Fibroblast of lung (primary cell): ENCODE results near the gene HNF1B. TPM values are rescaled to one million over a fixed set of nuclear protein-coding genes. Genes with fewer than 3 reads are reported as not detected.

ENCODE experiments used
- DNase-seq, 2 donors: peaks; one replicate each; pipeline versions ENCODE4 v3.0.0 to v3.0.0-alpha.2; 2010; ENCODE audit warnings: low read depth in 2 of 2
- H2AFZ ChIP-seq: 2 replicates; pipeline ENCODE4 v1.5.1; 2012; ENCODE audit warnings: low read length, control low read depth, inconsistent platforms
- H3K27ac ChIP-seq: 2 replicates; pipeline ENCODE4 v1.5.1; 2011; ENCODE audit warnings: low read length, control low read depth; ENCODE audit not compliant: insufficient read depth
- H3K27me3 ChIP-seq: 2 replicates; pipeline ENCODE4 v1.5.1; 2011; ENCODE audit warnings: mild to moderate bottlenecking, low read length; ENCODE audit not compliant: control insufficient read depth, insufficient read depth
- H3K36me3 ChIP-seq: 2 replicates; pipeline ENCODE4 v1.5.1; 2011; ENCODE audit warnings: low read length; ENCODE audit not compliant: control insufficient read depth, insufficient read depth
- H3K4me1 ChIP-seq: 2 replicates; pipeline ENCODE4 v1.5.1; 2011; ENCODE audit warnings: low read length; ENCODE audit not compliant: control insufficient read depth, insufficient read depth; ENCODE audit errors: extremely low read depth
- H3K4me2 ChIP-seq: 2 replicates; pipeline ENCODE4 v1.5.1; 2011; ENCODE audit warnings: low read length, control low read depth; ENCODE audit not compliant: insufficient read depth; ENCODE audit errors: extremely low read depth
- H3K4me3 ChIP-seq, 4 experiments: fragments of 200-600 bp in 1 of 4; sonication (generic) in 1 of 4; replicated peaks in 1 of 4; 2 replicates each; pipeline ENCODE4 v1.5.1; 2011 to 2016; ENCODE audit warnings: low read length in 4 of 4, low read depth in 3 of 4, mild to moderate bottlenecking in 3 of 4, control low read depth in 2 of 4, inconsistent platforms in 1 of 4, mixed read lengths in 1 of 4; ENCODE audit not compliant: insufficient read depth in 1 of 4; ENCODE audit errors: control extremely low read depth in 1 of 4
- H3K79me2 ChIP-seq: 2 replicates; pipeline ENCODE4 v1.5.1; 2012; ENCODE audit warnings: mild to moderate bottlenecking, low read length, inconsistent platforms; ENCODE audit not compliant: control insufficient read depth, insufficient read depth
- H3K9ac ChIP-seq: 2 replicates; pipeline ENCODE4 v1.5.1; 2011; ENCODE audit warnings: mild to moderate bottlenecking, low read length, control low read depth; ENCODE audit not compliant: insufficient read depth
- H3K9me3 ChIP-seq: 2 replicates; pipeline ENCODE4 v1.5.1; 2012; ENCODE audit warnings: low read depth, low read length; ENCODE audit not compliant: control insufficient read depth, insufficient read depth
- H4K20me1 ChIP-seq: 2 replicates; pipeline ENCODE4 v1.5.1; 2011; ENCODE audit warnings: low read length; ENCODE audit not compliant: control insufficient read depth, insufficient read depth; ENCODE audit errors: extremely low read depth
- EZH2 ChIP-seq: IDR thresholded peaks from 2 replicates; pipeline ENCODE4 v1.5.1; 2012; ENCODE audit warnings: low read length, control low read depth, mild to moderate bottlenecking; ENCODE audit errors: missing control alignments
- polyA plus RNA-seq, 2 donors: library from polyadenylated mRNA; depleted of rRNA in 1 of 2; stranded (reverse) in 1 of 2; unstranded in 1 of 2; fragments of >200 nt; gene quantifications; 2 replicates each; pipeline ENCODE4 v1.2.1, GENCODE V29; 2011 to 2012; ENCODE audit warnings: missing spikeins in 1 of 2
- total RNA-seq: library from RNA; depleted of rRNA; stranded (reverse); fragments of >200 nt; gene quantifications from 2 replicates; pipeline ENCODE4 v1.2.1, GENCODE V29; 2014
- TF ChIP-seq, protein P1 (sequence below), 2 donors: IDR thresholded peaks in 1 of 2; conservative IDR thresholded peaks in 1 of 2; 1 replicate in 1 of 2; 2 replicates in 1 of 2; pipeline ENCODE4 v1.5.1; 2011 to 2012; ENCODE audit warnings: low read length in 2 of 2, control low read depth in 1 of 2, inconsistent platforms in 1 of 2, low read depth in 1 of 2, mild to moderate bottlenecking in 1 of 2

The HNF1B gene
- total and polyA plus RNA-seq, 2 donors (not counting 1 experiment from before 2014, with no cell fraction given), result not detected

DNA sequence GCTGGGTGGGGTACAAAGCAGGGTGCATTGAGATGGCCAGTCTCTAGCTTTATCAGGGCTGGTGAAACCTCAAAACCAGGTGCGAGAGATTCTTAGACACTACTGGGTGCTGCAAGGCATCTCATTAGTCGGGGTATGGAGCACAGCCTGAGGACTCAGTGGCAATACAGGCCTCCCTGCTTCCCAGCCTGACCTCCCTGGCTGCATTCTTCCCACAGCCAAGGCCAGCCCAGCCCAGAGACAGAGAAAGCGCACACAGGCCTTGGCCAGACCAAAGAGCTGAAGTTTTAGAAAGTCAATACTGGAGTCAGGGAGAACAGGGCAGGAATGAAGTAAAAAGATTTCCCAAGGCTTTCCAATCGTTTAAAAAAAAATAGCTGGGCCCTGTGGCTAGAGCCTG is 12.5 kb downstream of the HNF1B start:
- Histone ChIP-seq H2AFZ (no peak overlapping the region), H3K4me2 (no peak overlapping the region), H3K4me3 (no peak overlapping the region), H3K27ac (no peak overlapping the region), H3K79me2 (no peaks in the 10 kb centered on the region), H3K4me1 (no peaks in the 10 kb centered on the region), H3K27me3 (peaks cover 21% of the 10 kb centered on the region), H3K9me3 (no peaks in the 10 kb centered on the region), H3K36me3 (no peaks in the 10 kb centered on the region), H4K20me1 (no peaks in the 10 kb centered on the region), H3K9ac (no peak overlapping the region)
- no peak for DNase-seq
- TF ChIP-seq EZH2, result no peak
- TF ChIP-seq, protein P1, sequence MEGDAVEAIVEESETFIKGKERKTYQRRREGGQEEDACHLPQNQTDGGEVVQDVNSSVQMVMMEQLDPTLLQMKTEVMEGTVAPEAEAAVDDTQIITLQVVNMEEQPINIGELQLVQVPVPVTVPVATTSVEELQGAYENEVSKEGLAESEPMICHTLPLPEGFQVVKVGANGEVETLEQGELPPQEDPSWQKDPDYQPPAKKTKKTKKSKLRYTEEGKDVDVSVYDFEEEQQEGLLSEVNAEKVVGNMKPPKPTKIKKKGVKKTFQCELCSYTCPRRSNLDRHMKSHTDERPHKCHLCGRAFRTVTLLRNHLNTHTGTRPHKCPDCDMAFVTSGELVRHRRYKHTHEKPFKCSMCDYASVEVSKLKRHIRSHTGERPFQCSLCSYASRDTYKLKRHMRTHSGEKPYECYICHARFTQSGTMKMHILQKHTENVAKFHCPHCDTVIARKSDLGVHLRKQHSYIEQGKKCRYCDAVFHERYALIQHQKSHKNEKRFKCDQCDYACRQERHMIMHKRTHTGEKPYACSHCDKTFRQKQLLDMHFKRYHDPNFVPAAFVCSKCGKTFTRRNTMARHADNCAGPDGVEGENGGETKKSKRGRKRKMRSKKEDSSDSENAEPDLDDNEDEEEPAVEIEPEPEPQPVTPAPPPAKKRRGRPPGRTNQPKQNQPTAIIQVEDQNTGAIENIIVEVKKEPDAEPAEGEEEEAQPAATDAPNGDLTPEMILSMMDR (conservative IDR thresholded peaks at IDR 0.05 in 1 of 2, IDR thresholded peaks at IDR 0.05 in 1 of 2; ENCODE audit: low read depth in 1 of 2, low read length in 2 of 2), result no peak

DNA sequence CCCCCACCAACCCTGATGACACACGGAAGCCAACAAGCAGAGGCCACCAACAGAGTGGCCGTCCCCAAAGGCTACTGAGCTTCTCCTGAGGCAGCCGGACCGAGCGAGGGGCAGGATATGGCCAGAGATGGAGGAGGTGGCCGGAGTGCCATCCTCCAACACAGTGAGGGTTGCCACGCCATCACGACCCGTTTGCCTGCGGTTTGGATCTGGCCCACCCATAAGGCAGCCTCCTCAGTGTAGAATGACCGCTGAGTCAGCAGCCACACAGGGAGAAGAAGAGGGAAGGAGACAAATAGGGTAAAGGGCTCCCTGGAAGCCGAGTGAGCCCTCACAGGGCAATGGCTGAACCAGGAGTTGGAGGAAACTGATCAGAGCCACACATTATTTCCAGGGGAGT is 13.8 kb downstream of the HNF1B start:
- Histone ChIP-seq H3K36me3 (no peaks in the 10 kb centered on the region), H3K27ac (no peak overlapping the region), H2AFZ (no peak overlapping the region), H3K27me3 (peaks cover 17% of the 10 kb centered on the region), H3K4me3 (no peak overlapping the region), H4K20me1 (no peaks in the 10 kb centered on the region), H3K9ac (no peak overlapping the region), H3K4me1 (no peaks in the 10 kb centered on the region), H3K9me3 (no peaks in the 10 kb centered on the region), H3K79me2 (no peaks in the 10 kb centered on the region), H3K4me2 (no peak overlapping the region)
- TF ChIP-seq EZH2, result no peak
- TF ChIP-seq, protein P1 (conservative IDR thresholded peaks at IDR 0.05 in 1 of 2, IDR thresholded peaks at IDR 0.05 in 1 of 2; ENCODE audit: low read depth in 1 of 2, low read length in 2 of 2), result no peak
- DNase-seq, result no peak

DNA sequence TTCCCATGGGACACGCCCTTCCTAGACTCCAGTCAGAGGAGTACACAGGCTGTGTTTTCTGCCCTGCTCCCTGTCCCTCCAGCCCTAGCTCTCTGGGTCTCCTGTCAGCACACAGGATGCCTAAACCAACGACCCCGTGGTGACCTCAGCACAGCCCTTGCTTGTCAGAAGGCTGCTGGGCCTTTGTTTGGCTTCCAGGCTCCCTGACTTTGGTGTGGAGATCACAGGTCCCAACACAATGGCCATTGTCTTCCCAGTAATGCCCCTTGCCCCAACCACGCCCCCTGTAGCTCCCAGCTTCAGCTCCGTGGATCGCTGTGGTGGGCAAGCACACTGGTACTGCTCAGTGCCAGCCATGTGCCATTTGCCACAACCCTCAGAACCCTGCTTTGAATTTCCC is 15.0 kb downstream of the HNF1B start:
- DNase-seq, result no peak
- TF ChIP-seq EZH2, result no peak
- TF ChIP-seq, protein P1 (conservative IDR thresholded peaks at IDR 0.05 in 1 of 2, IDR thresholded peaks at IDR 0.05 in 1 of 2; ENCODE audit: low read depth in 1 of 2, low read length in 2 of 2), result no peak
- Histone ChIP-seq H3K4me2 (no peak overlapping the region), H3K4me1 (no peaks in the 10 kb centered on the region), H3K9ac (no peak overlapping the region), H3K4me3 (no peak overlapping the region), H3K9me3 (no peaks in the 10 kb centered on the region), H3K27me3 (peaks cover 18% of the 10 kb centered on the region), H3K79me2 (no peaks in the 10 kb centered on the region), H3K36me3 (no peaks in the 10 kb centered on the region), H4K20me1 (no peaks in the 10 kb centered on the region), H3K27ac (no peak overlapping the region), H2AFZ (no peak overlapping the region)
